ENCODE data around the gene LUC7L2. TPM values are rescaled to one million over a fixed set of nuclear protein-coding genes. Genes with fewer than 3 reads are reported as not detected.

Gene LUC7L2
- total and polyA plus RNA-seq, 10 of the 15 experiments (the other 5 are each of a cell fraction or from before 2014, with no cell fraction given): 31.7 to 98.7 (median 68.6) TPM

DNA sequence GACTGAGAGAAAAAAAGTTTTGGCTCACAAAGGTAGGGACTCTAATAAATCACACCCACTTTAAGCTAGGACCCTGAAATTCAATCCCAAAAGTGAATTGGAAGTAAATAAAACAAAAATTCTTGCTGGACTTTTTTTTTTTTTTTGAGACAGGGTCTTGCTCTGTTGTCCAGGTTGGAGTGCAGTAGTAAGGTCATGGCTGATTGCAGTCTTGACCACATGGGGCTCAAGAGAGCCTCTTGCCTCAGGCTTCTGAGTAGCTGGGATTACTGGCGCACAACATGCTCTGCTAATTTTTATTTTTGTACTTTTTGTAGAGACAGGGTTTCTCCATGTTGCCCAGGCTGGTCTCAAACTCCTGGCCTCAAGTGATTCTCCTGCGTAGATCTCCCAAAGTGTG, 5.0 kb upstream of the LUC7L2 start (continued):
- TF ChIP-seq, protein P1, sequence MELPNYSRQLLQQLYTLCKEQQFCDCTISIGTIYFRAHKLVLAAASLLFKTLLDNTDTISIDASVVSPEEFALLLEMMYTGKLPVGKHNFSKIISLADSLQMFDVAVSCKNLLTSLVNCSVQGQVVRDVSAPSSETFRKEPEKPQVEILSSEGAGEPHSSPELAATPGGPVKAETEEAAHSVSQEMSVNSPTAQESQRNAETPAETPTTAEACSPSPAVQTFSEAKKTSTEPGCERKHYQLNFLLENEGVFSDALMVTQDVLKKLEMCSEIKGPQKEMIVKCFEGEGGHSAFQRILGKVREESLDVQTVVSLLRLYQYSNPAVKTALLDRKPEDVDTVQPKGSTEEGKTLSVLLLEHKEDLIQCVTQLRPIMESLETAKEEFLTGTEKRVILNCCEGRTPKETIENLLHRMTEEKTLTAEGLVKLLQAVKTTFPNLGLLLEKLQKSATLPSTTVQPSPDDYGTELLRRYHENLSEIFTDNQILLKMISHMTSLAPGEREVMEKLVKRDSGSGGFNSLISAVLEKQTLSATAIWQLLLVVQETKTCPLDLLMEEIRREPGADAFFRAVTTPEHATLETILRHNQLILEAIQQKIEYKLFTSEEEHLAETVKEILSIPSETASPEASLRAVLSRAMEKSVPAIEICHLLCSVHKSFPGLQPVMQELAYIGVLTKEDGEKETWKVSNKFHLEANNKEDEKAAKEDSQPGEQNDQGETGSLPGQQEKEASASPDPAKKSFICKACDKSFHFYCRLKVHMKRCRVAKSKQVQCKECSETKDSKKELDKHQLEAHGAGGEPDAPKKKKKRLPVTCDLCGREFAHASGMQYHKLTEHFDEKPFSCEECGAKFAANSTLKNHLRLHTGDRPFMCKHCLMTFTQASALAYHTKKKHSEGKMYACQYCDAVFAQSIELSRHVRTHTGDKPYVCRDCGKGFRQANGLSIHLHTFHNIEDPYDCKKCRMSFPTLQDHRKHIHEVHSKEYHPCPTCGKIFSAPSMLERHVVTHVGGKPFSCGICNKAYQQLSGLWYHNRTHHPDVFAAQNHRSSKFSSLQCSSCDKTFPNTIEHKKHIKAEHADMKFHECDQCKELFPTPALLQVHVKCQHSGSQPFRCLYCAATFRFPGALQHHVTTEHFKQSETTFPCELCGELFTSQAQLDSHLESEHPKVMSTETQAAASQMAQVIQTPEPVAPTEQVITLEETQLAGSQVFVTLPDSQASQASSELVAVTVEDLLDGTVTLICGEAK (IDR thresholded peaks at IDR 0.05; ENCODE audit: borderline replicate concordance): no peak
- no peak for TF ChIP-seq SMARCA5 (IDR thresholded peaks at IDR 0.05)
- no peak for TF ChIP-seq YY1 (IDR thresholded peaks at IDR 0.05; ENCODE audit: low read depth, low read length)

DNA sequence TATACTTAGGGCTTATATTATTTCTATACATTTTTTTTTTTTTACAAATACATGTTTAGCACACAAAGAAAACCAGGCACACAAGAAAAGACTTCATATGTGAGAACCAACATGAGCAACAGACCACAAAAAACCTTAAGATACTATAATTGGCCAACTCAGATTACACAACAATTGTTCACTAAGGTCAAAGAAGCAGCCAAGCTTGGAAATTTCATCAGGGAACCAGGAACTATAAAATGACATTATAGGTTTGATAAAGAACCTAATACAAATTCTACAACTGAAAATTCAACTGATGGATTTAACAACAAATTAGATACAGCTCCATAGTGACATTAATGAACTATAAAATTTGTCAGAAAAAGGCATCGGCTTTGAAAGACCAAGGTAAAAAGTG, 4.4 kb upstream of the LUC7L2 start:
- Histone ChIP-seq H3K36me3 (ENCODE audit: control insufficient read depth in 2 of 2, insufficient read depth in 2 of 2, low read length in 1 of 2) (no peaks in the 10 kb centered on the region; a peak in 1 of 4 replicates), H2AFZ (ENCODE audit: control insufficient read depth, low read depth, low read length) (no peak overlapping the region), H3K4me3 (no peak overlapping the region), H3K27ac (ENCODE audit: control insufficient read depth, insufficient read depth) (no peak overlapping the region), H3K4me1 (ENCODE audit: control insufficient read depth, insufficient read depth, low read length) (no peaks in the 10 kb centered on the region), H4K20me1 (ENCODE audit: control insufficient read depth, insufficient read depth) (no peaks in the 10 kb centered on the region), H3K9ac (ENCODE audit: control insufficient read depth, insufficient read depth, low read length) (no peak overlapping the region), H3K4me2 (ENCODE audit: control insufficient read depth, insufficient read depth) (no peak overlapping the region), H3K79me2 (ENCODE audit: control insufficient read depth, insufficient read depth, low read length) (peaks cover 21% of the 10 kb centered on the region), H3K27me3 (replicated peaks in 1 of 2; ENCODE audit: control insufficient read depth in 2 of 2, insufficient read depth in 2 of 2, low read length in 1 of 2) (no peaks in the 10 kb centered on the region), H3K9me3 (replicated peaks; ENCODE audit: control insufficient read depth, insufficient read depth, low read length) (no peaks in the 10 kb centered on the region)
- 100% methylated on average over 1 of the region's 1 CpG for WGBS (ENCODE audit: insufficient coverage, insufficient replicate concordance, low lambda C conversion rate, missing lambda C conversion rate)
- FAIRE-seq (no peak), ATAC-seq (no peak), DNase-seq (ENCODE audit: low read depth, low spot score) (no peak)
- in situ Hi-C loops (cut with MboI): loop anchor here (5.0 to 25.0 kb wide), 2 partner anchors 243 to 1557 kb away; partner anchors contain the start of gene BRAF
- BruUV-seq (replicated peaks): no TSS peak
- intact Hi-C loops (cut with micrococcal nuclease; ENCODE audit: unreplicated experiment): loop anchor here (5.0 kb wide), 1 partner anchor 238 kb away; no protein-coding TSS in a partner anchor
- ChIA-PET POLR2A (interaction anchor here (0.7 to 1.3 kb wide), 2 partner anchors 9 to 11 kb away, joined by 3 to 4 read pairs; no protein-coding TSS in a partner anchor), CTCF (interaction anchor here (0.9 kb wide), 1 partner anchor 25 kb away, joined by 4 read pairs; no protein-coding TSS in a partner anchor), SMC1A (ENCODE audit: uncharacterized antibody, unreplicated experiment) (interaction anchor here (1.1 to 2.9 kb wide), 4 partner anchors 10 to 235 kb away, joined by 3 to 8 read pairs (median 4); no protein-coding TSS in a partner anchor), RAD21 (ENCODE audit: unreplicated experiment) (no interaction called here)
- TF ChIP-seq, protein P2, sequence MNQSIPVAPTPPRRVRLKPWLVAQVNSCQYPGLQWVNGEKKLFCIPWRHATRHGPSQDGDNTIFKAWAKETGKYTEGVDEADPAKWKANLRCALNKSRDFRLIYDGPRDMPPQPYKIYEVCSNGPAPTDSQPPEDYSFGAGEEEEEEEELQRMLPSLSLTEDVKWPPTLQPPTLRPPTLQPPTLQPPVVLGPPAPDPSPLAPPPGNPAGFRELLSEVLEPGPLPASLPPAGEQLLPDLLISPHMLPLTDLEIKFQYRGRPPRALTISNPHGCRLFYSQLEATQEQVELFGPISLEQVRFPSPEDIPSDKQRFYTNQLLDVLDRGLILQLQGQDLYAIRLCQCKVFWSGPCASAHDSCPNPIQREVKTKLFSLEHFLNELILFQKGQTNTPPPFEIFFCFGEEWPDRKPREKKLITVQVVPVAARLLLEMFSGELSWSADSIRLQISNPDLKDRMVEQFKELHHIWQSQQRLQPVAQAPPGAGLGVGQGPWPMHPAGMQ (IDR thresholded peaks at IDR 0.05; ENCODE audit: borderline replicate concordance): no peak
- TF ChIP-seq, protein P3, sequence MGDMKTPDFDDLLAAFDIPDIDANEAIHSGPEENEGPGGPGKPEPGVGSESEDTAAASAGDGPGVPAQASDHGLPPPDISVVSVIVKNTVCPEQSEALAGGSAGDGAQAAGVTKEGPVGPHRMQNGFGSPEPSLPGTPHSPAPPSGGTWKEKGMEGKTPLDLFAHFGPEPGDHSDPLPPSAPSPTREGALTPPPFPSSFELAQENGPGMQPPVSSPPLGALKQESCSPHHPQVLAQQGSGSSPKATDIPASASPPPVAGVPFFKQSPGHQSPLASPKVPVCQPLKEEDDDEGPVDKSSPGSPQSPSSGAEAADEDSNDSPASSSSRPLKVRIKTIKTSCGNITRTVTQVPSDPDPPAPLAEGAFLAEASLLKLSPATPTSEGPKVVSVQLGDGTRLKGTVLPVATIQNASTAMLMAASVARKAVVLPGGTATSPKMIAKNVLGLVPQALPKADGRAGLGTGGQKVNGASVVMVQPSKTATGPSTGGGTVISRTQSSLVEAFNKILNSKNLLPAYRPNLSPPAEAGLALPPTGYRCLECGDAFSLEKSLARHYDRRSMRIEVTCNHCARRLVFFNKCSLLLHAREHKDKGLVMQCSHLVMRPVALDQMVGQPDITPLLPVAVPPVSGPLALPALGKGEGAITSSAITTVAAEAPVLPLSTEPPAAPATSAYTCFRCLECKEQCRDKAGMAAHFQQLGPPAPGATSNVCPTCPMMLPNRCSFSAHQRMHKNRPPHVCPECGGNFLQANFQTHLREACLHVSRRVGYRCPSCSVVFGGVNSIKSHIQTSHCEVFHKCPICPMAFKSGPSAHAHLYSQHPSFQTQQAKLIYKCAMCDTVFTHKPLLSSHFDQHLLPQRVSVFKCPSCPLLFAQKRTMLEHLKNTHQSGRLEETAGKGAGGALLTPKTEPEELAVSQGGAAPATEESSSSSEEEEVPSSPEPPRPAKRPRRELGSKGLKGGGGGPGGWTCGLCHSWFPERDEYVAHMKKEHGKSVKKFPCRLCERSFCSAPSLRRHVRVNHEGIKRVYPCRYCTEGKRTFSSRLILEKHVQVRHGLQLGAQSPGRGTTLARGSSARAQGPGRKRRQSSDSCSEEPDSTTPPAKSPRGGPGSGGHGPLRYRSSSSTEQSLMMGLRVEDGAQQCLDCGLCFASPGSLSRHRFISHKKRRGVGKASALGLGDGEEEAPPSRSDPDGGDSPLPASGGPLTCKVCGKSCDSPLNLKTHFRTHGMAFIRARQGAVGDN (IDR thresholded peaks at IDR 0.05): no peak
- TF ChIP-seq POLR2AphosphoS5 (IDR thresholded peaks at IDR 0.05; ENCODE audit: low read length): no peak
- TF ChIP-seq KDM1A (IDR thresholded peaks at IDR 0.05; ENCODE audit: borderline replicate concordance): no peak
- TF ChIP-seq, protein P4, sequence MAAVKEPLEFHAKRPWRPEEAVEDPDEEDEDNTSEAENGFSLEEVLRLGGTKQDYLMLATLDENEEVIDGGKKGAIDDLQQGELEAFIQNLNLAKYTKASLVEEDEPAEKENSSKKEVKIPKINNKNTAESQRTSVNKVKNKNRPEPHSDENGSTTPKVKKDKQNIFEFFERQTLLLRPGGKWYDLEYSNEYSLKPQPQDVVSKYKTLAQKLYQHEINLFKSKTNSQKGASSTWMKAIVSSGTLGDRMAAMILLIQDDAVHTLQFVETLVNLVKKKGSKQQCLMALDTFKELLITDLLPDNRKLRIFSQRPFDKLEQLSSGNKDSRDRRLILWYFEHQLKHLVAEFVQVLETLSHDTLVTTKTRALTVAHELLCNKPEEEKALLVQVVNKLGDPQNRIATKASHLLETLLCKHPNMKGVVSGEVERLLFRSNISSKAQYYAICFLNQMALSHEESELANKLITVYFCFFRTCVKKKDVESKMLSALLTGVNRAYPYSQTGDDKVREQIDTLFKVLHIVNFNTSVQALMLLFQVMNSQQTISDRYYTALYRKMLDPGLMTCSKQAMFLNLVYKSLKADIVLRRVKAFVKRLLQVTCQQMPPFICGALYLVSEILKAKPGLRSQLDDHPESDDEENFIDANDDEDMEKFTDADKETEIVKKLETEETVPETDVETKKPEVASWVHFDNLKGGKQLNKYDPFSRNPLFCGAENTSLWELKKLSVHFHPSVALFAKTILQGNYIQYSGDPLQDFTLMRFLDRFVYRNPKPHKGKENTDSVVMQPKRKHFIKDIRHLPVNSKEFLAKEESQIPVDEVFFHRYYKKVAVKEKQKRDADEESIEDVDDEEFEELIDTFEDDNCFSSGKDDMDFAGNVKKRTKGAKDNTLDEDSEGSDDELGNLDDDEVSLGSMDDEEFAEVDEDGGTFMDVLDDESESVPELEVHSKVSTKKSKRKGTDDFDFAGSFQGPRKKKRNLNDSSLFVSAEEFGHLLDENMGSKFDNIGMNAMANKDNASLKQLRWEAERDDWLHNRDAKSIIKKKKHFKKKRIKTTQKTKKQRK (IDR thresholded peaks at IDR 0.05; ENCODE audit: low read depth, low read length): no peak
